ENCODE data around the gene MGMT.

DNA sequence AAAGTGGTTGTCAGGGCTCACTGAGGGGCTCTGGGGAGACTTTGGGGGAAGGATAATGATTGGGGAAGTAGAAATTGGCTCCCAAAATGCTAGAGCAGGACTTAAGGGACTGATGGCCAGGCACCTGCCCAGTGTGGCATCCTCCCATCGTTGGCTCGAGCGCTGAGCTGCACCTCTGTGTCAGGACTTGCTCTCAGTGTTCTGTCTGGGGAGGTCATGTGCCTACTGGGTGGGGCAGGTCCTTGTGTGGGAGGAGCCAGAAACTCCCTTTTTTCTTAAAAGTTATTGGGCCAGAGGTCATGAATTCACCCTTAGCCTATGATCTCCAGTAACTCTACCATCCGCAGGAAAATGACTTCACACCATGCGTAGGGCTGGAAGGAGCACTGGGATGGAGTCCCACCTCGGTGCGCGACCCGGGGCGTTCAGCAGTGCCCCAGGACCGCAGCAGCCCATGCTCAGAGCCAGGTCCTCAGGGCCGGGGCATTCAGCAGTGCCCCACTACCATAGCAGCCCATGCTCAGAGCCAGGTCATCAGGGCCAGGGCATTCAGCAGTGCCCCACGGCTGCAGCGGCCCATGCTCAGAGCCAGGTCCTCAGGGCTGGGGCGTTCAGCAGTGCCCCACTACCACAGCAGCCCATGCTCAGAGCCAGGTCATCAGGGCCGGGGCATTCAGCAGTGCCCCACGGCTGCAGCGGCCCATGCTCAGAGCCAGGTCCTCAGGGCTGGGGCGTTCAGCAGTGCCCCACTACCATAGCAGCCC, 275.1 kb downstream of the MGMT start:
- TF ChIP-seq, protein P1, sequence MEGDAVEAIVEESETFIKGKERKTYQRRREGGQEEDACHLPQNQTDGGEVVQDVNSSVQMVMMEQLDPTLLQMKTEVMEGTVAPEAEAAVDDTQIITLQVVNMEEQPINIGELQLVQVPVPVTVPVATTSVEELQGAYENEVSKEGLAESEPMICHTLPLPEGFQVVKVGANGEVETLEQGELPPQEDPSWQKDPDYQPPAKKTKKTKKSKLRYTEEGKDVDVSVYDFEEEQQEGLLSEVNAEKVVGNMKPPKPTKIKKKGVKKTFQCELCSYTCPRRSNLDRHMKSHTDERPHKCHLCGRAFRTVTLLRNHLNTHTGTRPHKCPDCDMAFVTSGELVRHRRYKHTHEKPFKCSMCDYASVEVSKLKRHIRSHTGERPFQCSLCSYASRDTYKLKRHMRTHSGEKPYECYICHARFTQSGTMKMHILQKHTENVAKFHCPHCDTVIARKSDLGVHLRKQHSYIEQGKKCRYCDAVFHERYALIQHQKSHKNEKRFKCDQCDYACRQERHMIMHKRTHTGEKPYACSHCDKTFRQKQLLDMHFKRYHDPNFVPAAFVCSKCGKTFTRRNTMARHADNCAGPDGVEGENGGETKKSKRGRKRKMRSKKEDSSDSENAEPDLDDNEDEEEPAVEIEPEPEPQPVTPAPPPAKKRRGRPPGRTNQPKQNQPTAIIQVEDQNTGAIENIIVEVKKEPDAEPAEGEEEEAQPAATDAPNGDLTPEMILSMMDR (IDR thresholded peaks at IDR 0.05; ENCODE audit: low read length) = no peak
- no peak for TF ChIP-seq EZH2 (IDR thresholded peaks at IDR 0.05; ENCODE audit: borderline replicate concordance, low read length)

Data from OCI-LY1 (cell line).